ENCODE data around the gene RIMS4. TPM values are rescaled to one million over a fixed set of nuclear protein-coding genes. Genes with fewer than 3 reads are reported as not detected.

RIMS4 gene
- total and polyA plus RNA-seq, 2 donors (not counting 1 experiment from before 2014, with no cell fraction given), result not detected

- ATAC-seq (ENCODE audit: low read depth), result no peak
- no peaks in the 10 kb centered on the region for H3K27me3 ChIP-seq (replicated peaks in 1 of 4; ENCODE audit: control extremely low read depth in 1 of 4, control insufficient read depth in 3 of 4, insufficient read depth in 4 of 4, low read length in 3 of 4)
- intact Hi-C loops (cut with micrococcal nuclease), result no loop called here
- no peaks in the 10 kb centered on the region for H3K79me2 ChIP-seq (ENCODE audit: control insufficient read depth, insufficient read depth, low read length)
- H3K27ac Mint-ChIP-seq, result no peak overlapping the region
- H3K27ac ChIP-seq (ENCODE audit: low read length in 2 of 2), result no peak overlapping the region
- no peak overlapping the region for H3K4me3 Mint-ChIP-seq
- no peaks in the 10 kb centered on the region for H4K20me1 ChIP-seq (ENCODE audit: control insufficient read depth, insufficient read depth, low read length, poor library complexity, severe bottlenecking)
- CTCF ChIA-PET, result no interaction called here
- H3K9me3 Mint-ChIP-seq (ENCODE audit: insufficient read depth), result no peaks in the 10 kb centered on the region
- no peaks in the 10 kb centered on the region for H3K36me3 ChIP-seq (replicated peaks in 1 of 2; ENCODE audit: control extremely low read depth in 1 of 2, control insufficient read depth in 1 of 2, extremely low read depth in 1 of 2, insufficient read depth in 2 of 2, low read length in 1 of 2)
- WGBS (ENCODE audit: insufficient coverage), result 35% methylated on average over 7 of the region's 9 CpGs
- no peak for DNase-seq
- no peak overlapping the region for H3K4me3 ChIP-seq (ENCODE audit: control extremely low read depth in 1 of 5, extremely low read depth in 1 of 5, insufficient read depth in 1 of 5, low read depth in 2 of 5, low read length in 4 of 5)
- no peaks in the 10 kb centered on the region for H3K4me1 ChIP-seq (ENCODE audit: control insufficient read depth in 2 of 2, insufficient read depth in 2 of 2, low read length in 2 of 2)
- no peak for TF ChIP-seq CTCF (IDR thresholded peaks at IDR 0.05)
- no peak for TF ChIP-seq EZH2 (IDR thresholded peaks at IDR 0.05; ENCODE audit: borderline replicate concordance, insufficient read depth, low read depth, low read length, poor library complexity, severe bottlenecking)
- H3K9ac ChIP-seq (ENCODE audit: low read length), result no peak overlapping the region
- peaks cover 3% of the 10 kb centered on the region for H3K27me3 Mint-ChIP-seq
- POLR2A ChIA-PET, result no interaction called here
- no peak overlapping the region for H2AFZ ChIP-seq (ENCODE audit: insufficient read depth, low read depth, low read length, poor library complexity, severe bottlenecking)
- H3K4me2 ChIP-seq (replicated peaks; ENCODE audit: low read depth, low read length, poor library complexity, severe bottlenecking), result no peak overlapping the region
- H3K9me3 ChIP-seq (ENCODE audit: control extremely low read depth in 1 of 3, control insufficient read depth in 2 of 3, insufficient read depth in 1 of 3, low read length in 2 of 3), result no peaks in the 10 kb centered on the region
- no peaks in the 10 kb centered on the region for H3K4me1 Mint-ChIP-seq
These were observed 81.4 kb downstream of the RIMS4 start for GRCh38 chr20:44728801-44729443.

- Histone ChIP-seq H2AFZ (ENCODE audit: insufficient read depth, low read depth, low read length, poor library complexity, severe bottlenecking) (no peak overlapping the region), H3K36me3 (replicated peaks in 1 of 2; ENCODE audit: control extremely low read depth in 1 of 2, control insufficient read depth in 1 of 2, extremely low read depth in 1 of 2, insufficient read depth in 2 of 2, low read length in 1 of 2) (no peaks in the 10 kb centered on the region), H3K27ac (ENCODE audit: low read length in 2 of 2) (no peak overlapping the region), H3K4me2 (replicated peaks; ENCODE audit: low read depth, low read length, poor library complexity, severe bottlenecking) (no peak overlapping the region), H3K4me3 (ENCODE audit: control extremely low read depth in 1 of 5, extremely low read depth in 1 of 5, insufficient read depth in 1 of 5, low read depth in 2 of 5, low read length in 4 of 5) (no peak overlapping the region), H3K79me2 (ENCODE audit: control insufficient read depth, insufficient read depth, low read length) (no peaks in the 10 kb centered on the region), H3K4me1 (ENCODE audit: control insufficient read depth in 2 of 2, insufficient read depth in 2 of 2, low read length in 2 of 2) (no peaks in the 10 kb centered on the region), H4K20me1 (ENCODE audit: control insufficient read depth, insufficient read depth, low read length, poor library complexity, severe bottlenecking) (no peaks in the 10 kb centered on the region), H3K27me3 (replicated peaks in 1 of 4; ENCODE audit: control extremely low read depth in 1 of 4, control insufficient read depth in 3 of 4, insufficient read depth in 4 of 4, low read length in 3 of 4) (no peaks in the 10 kb centered on the region), H3K9me3 (ENCODE audit: control extremely low read depth in 1 of 3, control insufficient read depth in 2 of 3, insufficient read depth in 1 of 3, low read length in 2 of 3) (no peaks in the 10 kb centered on the region), H3K9ac (ENCODE audit: low read length) (no peak overlapping the region)
- no peak overlapping the region for H3K4me3 Mint-ChIP-seq
- H3K27me3 Mint-ChIP-seq, result peaks cover 3% of the 10 kb centered on the region
- 100% methylated on average over 2 of the region's 2 CpGs for WGBS (ENCODE audit: insufficient coverage)
- ATAC-seq (ENCODE audit: low read depth), result no peak
- H3K27ac Mint-ChIP-seq, result no peak overlapping the region
- ChIA-PET POLR2A (no interaction called here), CTCF (no interaction called here)
- intact Hi-C loops (cut with micrococcal nuclease), result no loop called here
- DNase-seq, result no peak
- H3K4me1 Mint-ChIP-seq, result no peaks in the 10 kb centered on the region
- no peaks in the 10 kb centered on the region for H3K9me3 Mint-ChIP-seq (ENCODE audit: insufficient read depth)
- TF ChIP-seq CTCF (IDR thresholded peaks at IDR 0.05), result no peak
- TF ChIP-seq EZH2 (IDR thresholded peaks at IDR 0.05; ENCODE audit: borderline replicate concordance, insufficient read depth, low read depth, low read length, poor library complexity, severe bottlenecking), result no peak
These were observed 82.7 kb downstream of the RIMS4 start for GRCh38 chr20:44727651-44728050.

All from B cell (primary cell).